HepG2 (cell line): ENCODE measurements around the gene SNF8. TPM values are rescaled to one million over a fixed set of nuclear protein-coding genes. Genes with fewer than 3 reads are reported as not detected.

Source experiments
- DMAP1 ChIP-seq: IDR thresholded peaks from 2 replicates; pipeline ENCODE4 v1.6.1; 2016
- ELF1 ChIP-seq: sonication (generic); formaldehyde crosslinking; IDR thresholded peaks from 2 replicates; pipeline ENCODE4 v1.4.0; 2020; ENCODE audit warnings: missing genetic modification reagents
- GPN1 ChIP-seq: sonication (generic); formaldehyde crosslinking; IDR thresholded peaks from 2 replicates; pipeline ENCODE4 v1.5.1; 2020; ENCODE audit warnings: missing genetic modification reagents, borderline replicate concordance
- KLF13 ChIP-seq: sonication (generic); formaldehyde crosslinking; IDR thresholded peaks from 2 replicates; pipeline ENCODE4 v1.4.0; 2020; ENCODE audit warnings: mild to moderate bottlenecking, missing genetic modification reagents
- MAFG ChIP-seq: sonication (generic); formaldehyde crosslinking; IDR thresholded peaks from 2 replicates; pipeline ENCODE4 v1.5.1; 2020; ENCODE audit warnings: mild to moderate bottlenecking, missing genetic modification reagents
- RBM39 ChIP-seq: fragments of 200-400 bp; formaldehyde crosslinking; IDR thresholded peaks from one replicate; pipeline ENCODE4 v1.6.1; 2018; ENCODE audit warnings: antibody characterized with exemption, mild to moderate bottlenecking, low read depth, low read length; ENCODE audit not compliant: poor library complexity, severe bottlenecking
- SIN3B ChIP-seq: fragments of 150-350 bp; IDR thresholded peaks from 2 replicates; pipeline ENCODE4 v1.6.1; 2014; ENCODE audit warnings: low read length
- U2AF2 ChIP-seq: fragments of 200-400 bp; formaldehyde crosslinking; IDR thresholded peaks from 2 replicates; pipeline ENCODE4 v1.6.1; 2017; ENCODE audit warnings: low read depth, mild to moderate bottlenecking, low read length
- ZBTB37 ChIP-seq: sonication (generic); formaldehyde crosslinking; IDR thresholded peaks from 2 replicates; pipeline ENCODE4 v1.4.0; 2020; ENCODE audit warnings: mild to moderate bottlenecking, missing genetic modification reagents
- ZBTB49 ChIP-seq: sonication (generic); formaldehyde crosslinking; IDR thresholded peaks from 2 replicates; pipeline ENCODE4 v1.4.0; 2020; ENCODE audit warnings: missing genetic modification reagents, borderline replicate concordance
- ZNF207 ChIP-seq: fragments of 450-650 bp; IDR thresholded peaks from 2 replicates; pipeline ENCODE4 v1.6.1; 2016; ENCODE audit warnings: antibody characterized with exemption, borderline replicate concordance
- ZNF225 ChIP-seq: sonication (generic); formaldehyde crosslinking; IDR thresholded peaks from 2 replicates; pipeline ENCODE4 v1.4.0; 2020; ENCODE audit warnings: mild to moderate bottlenecking, missing genetic modification reagents
- ZNF264 ChIP-seq: sonication (generic); formaldehyde crosslinking; IDR thresholded peaks from 2 replicates; pipeline ENCODE4 v1.4.0; 2020; ENCODE audit warnings: missing genetic modification reagents
- ZNF281 ChIP-seq: sonication (generic); formaldehyde crosslinking; IDR thresholded peaks from 2 replicates; pipeline ENCODE4 v1.4.0; 2020; ENCODE audit warnings: missing genetic modification reagents, borderline replicate concordance
- ZNF329 ChIP-seq: sonication (generic); formaldehyde crosslinking; IDR thresholded peaks from 2 replicates; pipeline ENCODE4 v1.9.0; 2021; ENCODE audit warnings: low read depth, mild to moderate bottlenecking, missing genetic modification reagents
- ZNF34 ChIP-seq: sonication (generic); formaldehyde crosslinking; IDR thresholded peaks from 2 replicates; pipeline ENCODE4 v1.4.0; 2020; ENCODE audit warnings: mild to moderate bottlenecking, missing genetic modification reagents, borderline replicate concordance
- ZNF484 ChIP-seq: sonication (generic); formaldehyde crosslinking; IDR thresholded peaks from 2 replicates; pipeline ENCODE4 v1.5.1; 2020; ENCODE audit warnings: mild to moderate bottlenecking, low read depth, missing genetic modification reagents, borderline replicate concordance
- ZNF510 ChIP-seq: sonication (generic); formaldehyde crosslinking; IDR thresholded peaks from 2 replicates; pipeline ENCODE4 v1.4.0; 2020; ENCODE audit warnings: low read depth, mild to moderate bottlenecking, missing genetic modification reagents
- ZNF580 ChIP-seq: IDR thresholded peaks from 2 replicates; pipeline ENCODE4 v1.6.1; 2016; ENCODE audit warnings: low read depth, borderline replicate concordance
- ZNF614 ChIP-seq: IDR thresholded peaks from 2 replicates; pipeline ENCODE4 v1.6.1; 2018; ENCODE audit warnings: missing biosample characterization, missing genetic modification reagents, inconsistent platforms, borderline replicate concordance
- ZNF652 ChIP-seq: IDR thresholded peaks from 2 replicates; pipeline ENCODE4 v1.6.1; 2016; ENCODE audit warnings: low read depth, borderline replicate concordance
- ZSCAN25 ChIP-seq: sonication (generic); formaldehyde crosslinking; IDR thresholded peaks from 2 replicates; pipeline ENCODE4 v1.8.0; 2022; ENCODE audit warnings: mild to moderate bottlenecking, missing genetic modification reagents
- polyA plus RNA-seq, 8 experiments: library from polyadenylated mRNA; depleted of rRNA in 3 of 8; stranded (reverse) in 7 of 8; unstranded in 1 of 8; fragments of >200 nt; fragmentation: Illumina TruSeq in 4 of 8; extraction: Trizol in 4 of 8; gene quantifications; 2 replicates each; pipeline versions ENCODE4 v1.2.1 to v1.2.3, GENCODE V29; 2011 to 2016; ENCODE audit warnings: low read depth in 4 of 8, missing spikeins in 1 of 8, mixed read lengths in 1 of 8; ENCODE audit not compliant: insufficient read depth in 1 of 8
- total RNA-seq, 5 experiments: library from RNA; depleted of rRNA; stranded (reverse); fragments of >200 nt; fragmentation: Illumina TruSeq; extraction: Trizol; gene quantifications; 2 replicates each; pipeline ENCODE4 v1.2.3, GENCODE V29; 2016; ENCODE audit warnings: low read depth in 1 of 5

SNF8 gene
- total and polyA plus RNA-seq, 2 of the 13 experiments (the other 11 are each of a cell fraction or from before 2014, with no cell fraction given): 114 to 153 TPM

- TF ChIP-seq ZNF264 (CRISPR knock-in tag) (0 out of 2 replicates have a peak, but pooled peaks have one; percentile 60), ZNF614 (CRISPR knock-in tag) (peak; percentile 69; the same call in 1 of the 2 replicates), ZNF510 (CRISPR knock-in tag) (no peak), ZSCAN25 (no peak; the same call in 1 of the 2 replicates), ZNF329 (no peak), ZNF580 (CRISPR knock-in tag) (0 out of 2 replicates have a peak, but pooled peaks have one; percentile 15), DMAP1 (CRISPR knock-in tag) (no peak), ZNF281 (CRISPR knock-in tag) (peak; percentile 85), ZNF225 (CRISPR knock-in tag) (no peak), ZBTB37 (CRISPR knock-in tag) (no peak), ZNF652 (CRISPR knock-in tag) (no peak), RBM39 (no peak), U2AF2 (no peak), KLF13 (CRISPR knock-in tag) (no peak), MAFG (CRISPR knock-in tag) (no peak), ZNF484 (CRISPR knock-in tag) (no peak), ZNF207 (no peak), ELF1 (CRISPR knock-in tag) (no peak), ZBTB49 (CRISPR knock-in tag) (no peak), GPN1 (no peak), SIN3B (no peak), ZNF34 (CRISPR knock-in tag) (no peak)
Measured at GRCh38 chr17:48960834-48961515, 16.3 kb upstream of the SNF8 start (continued).
